Measurements from ENCODE around the gene RBFOX1.

- TF ChIP-seq POLR2A (IDR thresholded peaks at IDR 0.05): no peak
- TF ChIP-seq, protein P1, sequence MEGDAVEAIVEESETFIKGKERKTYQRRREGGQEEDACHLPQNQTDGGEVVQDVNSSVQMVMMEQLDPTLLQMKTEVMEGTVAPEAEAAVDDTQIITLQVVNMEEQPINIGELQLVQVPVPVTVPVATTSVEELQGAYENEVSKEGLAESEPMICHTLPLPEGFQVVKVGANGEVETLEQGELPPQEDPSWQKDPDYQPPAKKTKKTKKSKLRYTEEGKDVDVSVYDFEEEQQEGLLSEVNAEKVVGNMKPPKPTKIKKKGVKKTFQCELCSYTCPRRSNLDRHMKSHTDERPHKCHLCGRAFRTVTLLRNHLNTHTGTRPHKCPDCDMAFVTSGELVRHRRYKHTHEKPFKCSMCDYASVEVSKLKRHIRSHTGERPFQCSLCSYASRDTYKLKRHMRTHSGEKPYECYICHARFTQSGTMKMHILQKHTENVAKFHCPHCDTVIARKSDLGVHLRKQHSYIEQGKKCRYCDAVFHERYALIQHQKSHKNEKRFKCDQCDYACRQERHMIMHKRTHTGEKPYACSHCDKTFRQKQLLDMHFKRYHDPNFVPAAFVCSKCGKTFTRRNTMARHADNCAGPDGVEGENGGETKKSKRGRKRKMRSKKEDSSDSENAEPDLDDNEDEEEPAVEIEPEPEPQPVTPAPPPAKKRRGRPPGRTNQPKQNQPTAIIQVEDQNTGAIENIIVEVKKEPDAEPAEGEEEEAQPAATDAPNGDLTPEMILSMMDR (IDR thresholded peaks at IDR 0.05): no peak
Observed at GRCh38 chr16:7373776-7374175, 41.1 kb downstream of the RBFOX1 start.

Data from heart left ventricle (tissue), 13 donors.